ENCODE results near the gene WNT2B. TPM values are rescaled to one million over a fixed set of nuclear protein-coding genes. Genes with fewer than 3 reads are reported as not detected.

Gene WNT2B
- total RNA-seq, 1 donor from 2014 or later, result 8.1 TPM

- no peak for DNase-seq (ENCODE audit: low spot score)
Observed at GRCh38 chr1:112527266-112528010, 18.7 kb downstream of the WNT2B start.

DNA sequence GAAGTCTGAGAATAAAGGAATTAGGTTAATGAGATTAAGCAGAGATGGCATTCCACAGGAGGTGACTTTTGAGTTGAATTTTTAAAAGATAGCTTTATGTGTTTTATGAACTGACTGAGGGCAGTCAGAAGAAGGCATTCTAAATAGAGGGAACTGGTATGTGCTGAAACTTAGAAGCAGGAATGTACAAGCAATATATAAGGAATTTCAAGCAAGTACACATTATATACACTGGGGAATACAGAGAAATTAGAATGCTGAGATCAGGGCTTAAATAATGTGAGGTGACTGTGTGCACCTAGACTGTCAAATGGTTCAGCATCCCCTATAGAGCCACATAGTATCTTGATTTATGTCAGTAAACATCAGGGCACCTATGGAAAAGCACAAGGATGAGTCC is 19.3 kb downstream of the WNT2B start:
- no peak for DNase-seq (ENCODE audit: low spot score)

- DNase-seq (ENCODE audit: low spot score), result no peak
Observed at GRCh38 chr1:112529301-112529700, 20.5 kb downstream of the WNT2B start.

- DNase-seq (ENCODE audit: low spot score), result no peak
Observed at GRCh38 chr1:112530832-112531231, 22.1 kb downstream of the WNT2B start.

DNA sequence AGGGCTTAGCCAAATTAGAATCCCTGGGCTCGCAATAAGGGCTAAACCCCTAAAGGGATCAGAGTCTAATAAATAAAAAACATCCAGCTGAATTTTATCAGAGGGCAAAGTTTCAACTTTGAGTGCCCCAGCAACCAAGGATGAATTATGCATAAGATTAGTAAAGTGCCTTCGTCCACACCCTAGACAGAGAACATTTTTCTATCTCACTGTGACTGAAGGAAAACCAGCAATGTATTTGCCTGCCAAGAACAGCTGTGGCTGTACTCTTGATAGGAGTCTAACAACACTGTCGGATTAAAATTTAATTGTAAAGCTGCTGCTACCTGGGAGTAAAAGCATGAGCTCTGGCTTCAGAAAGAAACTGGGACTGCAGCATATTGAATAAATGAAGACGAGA is 23.3 kb downstream of the WNT2B start:
- no peak for DNase-seq (ENCODE audit: low spot score)

- DNase-seq (ENCODE audit: low spot score), result no peak
Observed at GRCh38 chr1:112533029-112533428, 24.3 kb downstream of the WNT2B start.

GRCh38 chr1:112536561-112536960 is 27.8 kb downstream of the WNT2B start:
- DNase-seq (ENCODE audit: low spot score), result no peak

DNA sequence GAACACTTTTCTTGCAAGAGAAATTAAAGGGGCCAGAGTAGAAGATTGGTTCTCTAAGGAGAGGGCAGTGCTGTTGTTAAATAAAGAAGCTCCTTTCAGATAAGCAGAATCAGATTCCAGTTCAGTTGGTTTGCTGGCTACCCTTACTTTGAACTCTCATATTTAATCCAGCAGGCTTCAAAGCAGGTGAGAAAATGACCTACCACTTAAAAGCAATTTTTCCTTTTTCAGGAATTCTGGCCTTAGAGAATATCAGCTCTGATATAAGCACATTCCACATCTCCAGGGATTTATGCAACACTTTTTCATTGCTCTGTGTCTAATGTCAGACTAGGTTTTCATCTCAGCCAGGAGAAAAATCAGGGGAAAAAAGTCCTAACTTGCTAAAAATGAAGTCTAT is 28.7 kb downstream of the WNT2B start:
- no peak for DNase-seq (ENCODE audit: low spot score)

GRCh38 chr1:112538883-112539282 is 30.1 kb downstream of the WNT2B start:
- DNase-seq (ENCODE audit: low spot score), result no peak

- no peak for DNase-seq (ENCODE audit: low spot score)
Observed at GRCh38 chr1:112540226-112540794, 31.5 kb downstream of the WNT2B start.

- no peak for DNase-seq (ENCODE audit: low spot score)
Observed at GRCh38 chr1:112541299-112541698, 32.5 kb downstream of the WNT2B start.

DNA sequence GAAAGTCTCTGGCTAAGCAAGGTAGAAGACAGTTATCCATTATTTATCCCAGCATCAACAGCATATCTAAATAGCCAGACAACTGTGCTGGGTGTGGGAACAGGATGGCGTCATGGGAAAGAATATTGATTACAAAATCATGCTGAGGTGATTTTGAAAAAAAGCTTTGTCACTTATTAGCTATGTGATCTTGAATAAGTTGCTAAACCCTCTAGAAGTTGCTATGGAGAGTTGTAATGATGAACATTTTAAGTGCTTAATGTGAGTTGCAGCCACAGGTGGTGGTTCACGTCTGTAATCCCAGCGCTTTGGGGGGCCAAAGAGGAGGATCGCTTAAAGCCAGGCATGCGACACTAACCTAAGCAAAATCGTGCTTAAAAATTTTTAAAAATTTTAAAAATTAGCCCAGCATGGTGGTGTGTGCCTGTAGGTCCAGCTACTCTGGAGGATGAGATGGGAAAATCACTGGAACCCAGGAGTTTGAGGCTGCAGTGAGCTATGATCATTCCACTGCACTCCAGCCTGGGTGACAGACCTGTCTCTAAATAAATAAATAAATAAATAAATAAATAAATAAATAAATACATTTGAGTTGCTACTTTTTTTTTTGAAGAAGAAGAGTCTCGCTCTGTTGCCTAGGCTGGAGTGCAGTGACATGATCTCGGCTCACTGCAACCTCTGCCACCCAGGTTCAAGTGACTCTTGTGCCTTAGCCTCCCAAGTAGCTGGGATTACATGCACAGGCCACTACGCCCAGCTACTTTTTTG is 33.6 kb downstream of the WNT2B start:
- DNase-seq (ENCODE audit: low spot score), result no peak

- no peak for DNase-seq (ENCODE audit: low spot score)
Observed at GRCh38 chr1:112544011-112544688, 35.4 kb downstream of the WNT2B start.

GRCh38 chr1:112544751-112545150 is 36.0 kb downstream of the WNT2B start:
- no peak for DNase-seq (ENCODE audit: low spot score)

- DNase-seq (ENCODE audit: low spot score), result no peak
Observed at GRCh38 chr1:112546076-112546475, 37.3 kb downstream of the WNT2B start.

DNA sequence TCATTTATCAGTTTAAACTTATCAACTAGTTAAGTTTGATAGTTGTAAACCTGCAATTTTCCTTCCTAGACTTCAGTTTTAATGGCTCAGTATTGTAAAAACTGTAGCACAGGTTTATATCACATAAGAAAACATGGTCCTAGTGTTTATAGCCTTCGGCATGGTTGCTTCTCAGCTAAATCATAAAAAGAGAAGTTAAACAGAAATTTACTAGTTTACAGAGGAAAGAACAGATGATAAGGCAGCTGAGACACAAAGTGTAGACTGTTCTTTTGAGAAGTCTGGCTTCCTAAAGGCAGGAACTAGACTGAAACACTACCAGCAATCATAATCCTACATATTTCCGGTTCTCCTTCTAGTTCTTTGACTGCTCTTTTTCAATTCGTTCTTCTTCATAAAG is 39.8 kb downstream of the WNT2B start:
- no peak for DNase-seq (ENCODE audit: low spot score)

DNA sequence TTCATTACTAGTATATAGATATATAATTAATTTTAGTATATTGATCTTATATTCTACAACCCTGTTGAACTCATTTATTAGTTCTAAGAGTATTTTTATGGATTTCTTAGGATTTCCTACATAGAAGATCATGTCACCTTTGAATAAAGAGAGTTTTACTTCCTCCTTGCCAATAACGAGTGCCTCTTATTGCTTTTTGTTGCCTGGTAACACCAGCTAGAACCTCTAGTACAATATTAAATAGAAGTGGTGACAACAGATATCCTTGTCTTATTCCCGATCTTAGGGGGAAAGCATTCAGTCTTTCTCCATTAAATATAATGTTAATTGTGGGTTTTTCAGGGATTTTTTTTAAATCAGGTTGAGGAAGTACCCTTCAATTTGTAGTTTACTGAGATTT is 40.8 kb downstream of the WNT2B start:
- no peak for DNase-seq (ENCODE audit: low spot score)

GRCh38 chr1:112554411-112554810 is 45.6 kb downstream of the WNT2B start:
- DNase-seq (ENCODE audit: low spot score), result no peak

DNA sequence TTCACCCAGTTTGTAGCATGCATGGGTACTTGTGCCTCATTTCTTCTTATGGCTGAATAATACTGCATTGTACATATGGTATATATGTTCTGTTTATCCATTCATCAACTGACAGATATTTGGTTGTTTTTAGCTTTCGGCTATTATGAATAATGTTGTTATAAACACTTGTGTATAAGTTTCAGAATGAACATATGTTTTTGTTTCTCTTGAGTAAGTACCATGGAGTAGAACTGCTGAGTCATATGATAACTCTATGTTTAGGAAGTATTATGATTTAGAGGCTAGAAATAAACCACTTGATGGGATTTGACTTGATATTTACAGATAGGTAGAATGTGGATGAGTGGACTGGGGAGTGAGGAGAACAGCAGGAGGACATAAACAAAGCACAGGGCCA is 48.6 kb downstream of the WNT2B start:
- no peak for DNase-seq (ENCODE audit: low spot score)

DNA sequence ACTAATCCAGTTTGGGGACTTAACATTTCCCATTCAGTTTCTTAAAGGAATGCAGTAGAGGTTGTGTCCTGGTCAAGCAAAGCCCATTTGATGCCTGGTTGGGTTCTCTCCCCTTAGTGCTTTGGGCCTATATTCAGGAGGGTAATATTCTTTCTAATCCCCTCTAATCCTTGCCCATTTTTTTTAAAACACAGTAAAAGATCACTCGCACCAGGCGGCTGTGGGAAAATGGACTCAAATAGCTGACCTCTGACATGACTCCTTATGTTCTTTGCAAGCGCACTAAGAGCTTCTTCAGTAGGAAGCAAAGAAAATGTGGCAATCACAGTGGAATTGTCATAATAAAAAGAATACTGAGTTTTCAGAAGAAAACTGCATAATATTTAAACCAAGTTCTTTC is 49.9 kb downstream of the WNT2B start:
- no peak for DNase-seq (ENCODE audit: low spot score)

DNA sequence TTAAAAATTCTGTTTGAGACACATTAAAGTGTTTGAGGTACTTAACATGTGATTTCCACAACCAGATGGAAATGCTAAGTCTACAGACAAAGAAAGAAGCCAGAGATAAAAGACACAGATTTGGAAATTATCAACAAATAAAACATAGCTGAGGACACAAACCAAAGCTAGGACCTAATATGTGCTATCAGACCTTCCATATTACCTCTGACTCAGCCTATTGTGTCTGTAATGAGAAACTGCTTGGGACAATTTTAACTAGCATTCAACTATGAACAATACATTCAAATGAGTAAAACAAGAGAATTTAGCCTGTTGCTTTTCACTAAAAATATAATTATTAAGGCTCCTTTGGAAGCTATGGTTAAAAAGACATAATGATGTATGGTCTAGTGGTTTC is 54.6 kb downstream of the WNT2B start:
- no peak for DNase-seq (ENCODE audit: low spot score)

- no peak for DNase-seq (ENCODE audit: low spot score)
Observed at GRCh38 chr1:112564081-112564480, 55.3 kb downstream of the WNT2B start.

Measured in mucosa of gallbladder (tissue), 1 donor.